PC-9 (cell line): ENCODE results near the gene TUBA3D.
"Not testable (repeated sequence)": the region's sequence is repeated elsewhere in the genome, so short reads cannot be mapped to it uniquely, and the experiment has no call there.

ENCODE experiments used
- CTCF ChIP-seq: fragments of 200-600 bp; sonication (generic); conservative IDR thresholded peaks from 2 replicates; pipeline ENCODE4 v1.6.1; 2017; ENCODE audit warnings: mixed run types, antibody characterized with exemption, mild to moderate bottlenecking, moderate library complexity
- EZH2 ChIP-seq: fragments of 200-600 bp; sonication (generic); IDR thresholded peaks from 2 replicates; pipeline ENCODE4 v1.8.0; 2017; ENCODE audit warnings: antibody characterized with exemption, low read depth

- TF ChIP-seq CTCF, EZH2: not testable (repeated sequence)
Measured at GRCh38 chr2:131516621-131517020, 40.7 kb downstream of the TUBA3D start.
